IPS-NIHi11 (cell line): ENCODE results near the gene FAM120A.

ENCODE experiments used
- DNase-seq: peaks from one replicate; pipeline ENCODE4 v3.0.0; 2012; ENCODE audit warnings: mixed read lengths, low spot score

Gene FAM120A

DNA sequence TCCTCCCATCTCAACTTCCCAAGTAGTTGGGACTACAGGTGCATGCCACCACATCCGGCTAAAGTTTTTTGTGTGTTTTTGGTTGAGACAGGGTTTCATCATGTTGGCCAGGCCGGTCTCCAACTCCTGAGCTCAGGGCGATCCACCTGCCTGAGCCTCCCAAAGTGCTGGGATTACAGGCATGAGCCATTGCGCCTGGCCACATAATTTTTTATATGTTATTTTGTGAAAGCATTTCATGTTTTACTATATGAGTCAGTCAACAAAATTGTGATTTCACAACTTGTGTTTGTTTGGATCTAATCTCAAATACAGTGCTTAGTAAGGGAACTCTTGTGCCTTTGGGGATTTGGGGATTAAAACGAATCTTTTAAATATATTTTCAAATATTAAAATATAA, 21.9 kb downstream of the FAM120A start:
- DNase-seq: no peak

DNA sequence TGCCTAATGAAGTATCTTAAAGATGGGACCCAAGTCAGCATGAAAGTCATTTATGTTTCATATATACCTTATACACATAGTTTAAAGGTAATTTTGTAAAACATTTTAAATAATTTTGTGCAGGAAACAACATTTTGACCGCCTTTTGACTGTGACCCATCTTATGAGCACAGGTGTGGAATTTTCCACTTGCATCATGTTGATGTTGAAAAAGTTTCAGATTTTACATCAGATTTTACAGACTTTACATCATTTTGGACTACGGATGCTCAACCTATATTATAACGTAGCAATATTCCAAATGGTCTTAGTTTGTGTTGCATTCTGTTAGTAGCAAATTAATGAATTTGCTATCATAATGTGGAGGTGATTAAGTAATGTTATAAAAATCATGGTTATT, 23.6 kb downstream of the FAM120A start:
- no peak for DNase-seq

DNA sequence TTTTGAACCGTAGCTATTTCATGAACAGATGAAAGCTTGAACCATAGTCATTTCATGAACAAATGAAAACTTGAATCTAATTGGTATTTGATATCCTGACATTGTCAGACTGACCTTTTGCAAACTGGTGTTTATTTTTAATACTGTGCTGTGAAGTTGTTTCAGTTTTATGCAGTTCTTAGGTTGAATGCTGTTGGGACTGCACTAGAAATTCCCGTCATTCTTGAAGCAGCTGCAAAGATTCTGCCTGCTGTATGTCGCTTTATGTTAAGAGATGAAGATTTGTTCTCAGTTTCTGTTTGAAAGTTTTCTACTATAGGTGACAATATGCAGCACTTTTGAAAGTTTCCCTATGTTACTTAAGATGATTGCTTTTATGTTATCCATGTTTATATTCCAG, 24.4 kb downstream of the FAM120A start:
- DNase-seq: no peak

DNA sequence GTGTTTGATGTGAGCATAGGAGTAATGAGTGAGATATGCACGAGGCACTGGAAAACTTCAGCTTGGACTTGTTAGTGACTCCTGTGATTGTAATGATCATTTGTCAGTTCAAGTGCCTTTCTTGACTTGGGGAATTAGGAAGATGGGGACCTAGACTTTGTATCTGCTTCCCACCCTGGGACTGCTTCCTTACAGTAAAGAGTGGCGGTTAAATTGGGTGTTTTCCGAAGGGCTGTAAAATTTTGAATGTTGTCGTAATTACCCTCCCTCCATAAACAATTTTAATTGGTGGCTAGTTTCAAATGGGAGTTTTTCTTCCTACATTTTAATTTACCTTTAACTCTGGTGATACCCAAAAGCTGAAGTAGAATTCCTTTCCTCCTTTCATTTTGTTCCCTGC, 25.4 kb downstream of the FAM120A start:
- DNase-seq: no peak

DNA sequence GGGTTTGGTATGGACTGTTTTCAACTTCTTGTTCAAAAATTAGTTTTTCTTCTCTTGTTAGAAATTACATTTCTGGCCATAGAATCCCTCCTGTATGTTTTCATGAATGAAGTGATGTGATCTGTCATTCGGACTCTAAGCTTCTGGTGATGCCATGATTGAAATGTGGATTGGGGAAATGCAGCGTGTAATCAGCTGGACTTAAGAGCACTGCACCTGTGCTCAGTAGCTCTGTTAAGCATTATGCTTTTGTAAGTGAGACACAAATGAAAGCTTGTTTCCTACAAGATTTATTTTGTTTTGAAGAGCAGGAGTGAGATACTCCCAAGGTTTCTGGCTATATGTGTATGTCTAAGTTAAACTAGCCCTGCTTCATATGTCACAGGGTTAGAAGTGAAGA, 25.9 kb downstream of the FAM120A start:
- no peak for DNase-seq

DNA sequence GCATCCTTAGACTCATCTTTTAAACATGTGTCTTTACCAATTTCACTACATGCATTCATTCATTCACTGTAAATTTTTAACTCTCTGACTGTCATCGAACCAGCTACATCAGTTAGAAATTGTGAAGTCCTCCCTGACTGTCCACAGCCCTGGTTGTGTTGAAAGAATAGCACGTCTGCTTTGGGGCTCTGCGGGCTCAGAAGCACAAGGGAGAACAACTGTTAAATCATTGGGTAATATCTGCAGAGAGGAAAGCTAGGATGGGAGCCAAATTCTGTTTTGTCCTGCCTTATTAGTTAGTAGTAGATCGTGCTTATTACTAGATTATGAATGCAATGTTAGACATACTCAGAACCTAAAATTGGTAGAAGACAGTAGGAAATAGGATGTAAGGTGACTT, 28.2 kb downstream of the FAM120A start:
- no peak for DNase-seq

DNA sequence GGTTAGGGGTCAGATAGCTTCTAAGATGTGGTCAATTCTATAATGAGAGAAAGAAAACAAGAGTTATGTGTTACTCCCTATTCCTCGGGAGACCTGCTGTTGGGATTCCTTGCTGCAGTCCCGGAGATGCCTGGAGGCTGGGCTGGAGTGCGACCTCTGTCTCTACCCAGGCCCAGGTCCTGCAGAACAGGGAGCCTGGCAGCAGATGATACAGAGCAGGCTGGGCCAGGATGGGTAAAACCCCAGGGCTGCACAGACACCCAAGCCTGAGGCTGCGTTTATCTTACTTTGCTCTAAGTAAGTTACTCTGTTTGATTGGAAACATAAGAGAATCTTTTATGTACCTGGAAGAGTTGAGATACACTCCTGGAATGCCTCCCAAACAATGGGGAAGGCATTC, 28.8 kb downstream of the FAM120A start:
- no peak for DNase-seq

DNA sequence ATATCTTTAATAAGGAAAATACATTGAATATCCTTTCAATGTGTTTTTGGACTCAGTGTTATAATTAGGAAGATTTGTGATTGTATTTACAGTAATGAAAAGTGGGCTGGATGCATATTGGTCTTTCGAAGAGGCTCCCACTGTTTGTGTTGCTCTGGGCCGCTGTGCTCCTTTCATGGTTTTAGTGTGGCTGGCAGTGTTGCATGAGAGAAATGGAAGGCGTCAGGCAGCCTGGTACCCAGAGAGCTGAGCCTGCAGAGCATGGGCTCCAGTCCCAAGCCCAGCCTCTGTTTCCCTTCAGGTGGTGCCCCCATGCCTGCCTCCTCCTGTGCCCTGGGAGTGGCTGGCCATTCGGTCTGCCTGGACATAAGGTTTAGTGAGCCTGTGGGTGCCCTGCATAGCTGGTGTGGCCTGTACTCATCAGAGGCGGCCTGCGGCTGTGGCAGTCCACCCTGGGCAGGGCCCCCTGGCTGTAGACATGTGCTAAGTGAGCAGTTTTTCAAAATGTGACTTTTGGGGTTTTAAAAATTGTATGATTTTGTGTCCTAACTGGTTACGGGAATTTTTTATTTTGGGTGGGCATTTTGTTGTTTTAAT, 29.3 kb downstream of the FAM120A start:
- DNase-seq: no peak

DNA sequence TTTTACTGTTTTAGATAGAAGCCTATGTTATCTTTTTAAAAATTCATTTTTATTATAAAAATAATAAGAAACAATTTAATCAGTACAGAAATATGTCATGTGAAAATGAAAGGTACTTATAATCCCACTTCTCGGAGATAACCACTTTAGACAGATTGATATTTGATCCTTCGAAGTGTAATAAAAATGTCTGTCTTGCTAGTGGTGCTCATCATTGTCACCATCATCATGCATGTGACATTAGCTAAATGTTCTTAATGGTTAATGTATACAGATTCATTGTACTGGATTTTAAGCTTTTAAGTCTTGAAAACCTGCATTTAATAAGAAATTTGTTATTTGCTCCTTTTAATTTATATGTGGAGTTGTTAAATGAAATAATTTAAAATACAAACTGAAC, 32.0 kb downstream of the FAM120A start:
- no peak for DNase-seq

DNA sequence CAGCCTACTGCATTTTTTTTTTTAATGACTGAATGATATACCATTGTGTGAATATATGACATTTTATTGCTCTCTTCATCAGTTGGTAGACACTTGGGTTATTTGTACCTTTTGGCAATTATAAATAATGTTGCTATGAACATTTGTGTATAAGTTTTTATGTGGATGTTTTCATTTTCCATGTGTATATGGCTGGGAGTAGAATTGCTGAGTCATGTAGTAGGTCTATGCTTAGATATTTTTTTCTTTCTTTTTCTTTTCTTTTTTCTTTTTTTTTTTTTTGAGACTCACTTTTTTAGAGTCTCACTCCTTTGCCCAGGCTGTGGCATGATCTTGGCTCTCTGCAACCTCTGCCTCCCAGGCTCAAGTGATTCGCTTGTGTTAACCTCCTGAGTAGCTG, 34.8 kb downstream of the FAM120A start:
- DNase-seq: no peak

DNA sequence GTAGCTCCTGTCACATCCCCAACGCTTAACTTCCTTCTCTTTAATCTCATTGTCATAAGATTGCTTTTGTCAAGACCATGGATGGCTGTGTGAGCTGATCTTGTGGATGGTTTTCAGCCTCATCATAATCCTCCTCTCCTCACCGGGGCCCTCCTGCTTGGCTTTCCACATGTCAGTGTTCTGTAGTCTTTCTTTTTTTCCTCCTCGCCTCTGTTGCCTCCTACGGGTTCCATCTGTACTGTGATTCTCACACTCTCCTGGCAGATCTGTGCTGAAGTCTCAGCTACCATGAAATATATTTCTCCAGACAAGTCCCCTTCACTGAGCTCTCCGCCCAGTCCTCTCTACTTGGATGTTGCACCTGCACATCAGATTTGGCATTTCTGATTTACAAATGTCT, 36.8 kb downstream of the FAM120A start:
- DNase-seq: no peak

DNA sequence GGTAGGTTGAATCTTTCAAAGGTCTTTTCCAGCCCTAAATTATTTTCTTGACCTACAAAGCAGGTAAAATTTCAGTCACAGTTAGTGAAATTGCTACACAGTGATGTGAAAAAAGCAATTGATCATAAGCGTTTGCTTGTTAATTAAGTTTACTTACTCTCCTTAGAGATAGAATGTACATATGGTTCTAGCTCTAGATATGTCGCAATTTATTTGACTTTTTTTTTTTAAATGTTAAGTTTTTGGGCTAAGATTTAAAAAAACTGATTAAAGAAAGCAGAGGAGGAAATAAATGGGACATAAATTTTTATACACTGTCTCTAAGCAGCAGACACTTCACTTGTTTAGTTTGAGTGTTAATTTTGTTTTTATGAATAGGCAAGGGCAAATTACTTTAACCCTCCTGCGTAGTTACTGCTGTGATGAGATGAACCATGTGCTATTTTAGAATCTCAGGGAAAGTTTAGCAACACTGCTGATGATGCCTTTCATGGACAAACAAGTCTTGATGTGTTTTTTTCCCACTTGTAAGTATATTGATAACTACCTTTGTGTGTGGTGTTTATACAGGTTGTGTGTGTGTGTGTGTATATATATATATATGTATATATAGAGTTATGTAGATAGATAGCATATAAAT, 40.2 kb downstream of the FAM120A start:
- no peak for DNase-seq

DNA sequence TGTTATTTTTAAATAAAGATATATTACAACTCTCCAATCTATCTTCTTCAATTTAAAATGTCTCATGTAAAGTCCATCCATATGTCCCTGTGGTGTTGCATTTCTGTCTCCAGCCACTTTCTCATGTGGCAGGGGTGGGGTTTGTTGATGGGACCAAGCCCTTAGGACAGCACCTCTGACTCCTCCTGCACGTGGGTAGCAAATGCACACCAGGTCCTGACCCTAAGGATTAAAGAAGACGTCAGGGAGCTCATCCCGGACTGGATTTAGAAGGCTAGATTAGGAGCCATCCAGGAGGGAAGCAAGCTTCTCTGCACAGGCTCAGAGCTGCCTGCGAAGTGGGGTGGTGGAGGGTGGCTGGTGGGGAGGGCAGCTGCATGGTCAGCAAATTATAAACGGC, 40.8 kb downstream of the FAM120A start:
- DNase-seq: no peak

DNA sequence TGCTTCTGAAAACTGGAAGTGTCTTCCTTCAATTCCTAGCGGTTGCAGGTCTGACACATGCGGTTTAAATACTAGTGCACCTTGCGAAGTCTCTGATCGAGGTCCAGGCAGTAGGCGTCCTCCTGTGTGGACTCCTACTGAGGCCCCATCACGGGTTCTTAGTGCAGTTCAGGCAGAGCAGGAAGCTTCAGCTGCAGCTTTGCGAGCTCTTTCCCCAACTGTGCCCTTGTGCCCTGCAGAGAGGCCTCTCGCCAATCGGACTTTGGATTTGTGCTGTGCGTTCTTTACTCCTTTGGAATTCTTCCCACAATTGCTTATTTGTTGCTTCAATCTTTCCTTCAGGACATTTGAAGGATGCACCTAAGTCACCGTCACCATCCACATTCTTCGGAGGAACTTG, 42.5 kb downstream of the FAM120A start:
- DNase-seq: no peak

DNA sequence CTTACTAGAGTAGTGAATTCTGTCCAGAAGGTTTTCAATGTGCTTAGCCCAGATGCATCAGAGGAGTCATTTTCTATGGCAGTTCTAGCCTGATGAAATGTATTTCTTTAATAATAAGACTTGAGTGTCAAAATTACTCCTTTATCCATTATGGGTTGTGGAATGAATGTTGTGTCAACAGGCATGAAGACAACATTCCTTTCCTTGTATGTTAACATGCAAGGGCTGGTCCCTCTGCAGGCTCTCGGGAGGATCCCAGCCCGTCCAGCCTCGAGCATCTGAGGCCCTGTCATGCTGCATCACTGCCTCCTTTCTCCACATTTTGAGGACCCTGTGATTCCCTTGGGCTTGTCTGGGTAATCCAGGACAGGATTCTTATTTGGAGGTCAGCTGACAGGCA, 44.8 kb downstream of the FAM120A start:
- DNase-seq: no peak

DNA sequence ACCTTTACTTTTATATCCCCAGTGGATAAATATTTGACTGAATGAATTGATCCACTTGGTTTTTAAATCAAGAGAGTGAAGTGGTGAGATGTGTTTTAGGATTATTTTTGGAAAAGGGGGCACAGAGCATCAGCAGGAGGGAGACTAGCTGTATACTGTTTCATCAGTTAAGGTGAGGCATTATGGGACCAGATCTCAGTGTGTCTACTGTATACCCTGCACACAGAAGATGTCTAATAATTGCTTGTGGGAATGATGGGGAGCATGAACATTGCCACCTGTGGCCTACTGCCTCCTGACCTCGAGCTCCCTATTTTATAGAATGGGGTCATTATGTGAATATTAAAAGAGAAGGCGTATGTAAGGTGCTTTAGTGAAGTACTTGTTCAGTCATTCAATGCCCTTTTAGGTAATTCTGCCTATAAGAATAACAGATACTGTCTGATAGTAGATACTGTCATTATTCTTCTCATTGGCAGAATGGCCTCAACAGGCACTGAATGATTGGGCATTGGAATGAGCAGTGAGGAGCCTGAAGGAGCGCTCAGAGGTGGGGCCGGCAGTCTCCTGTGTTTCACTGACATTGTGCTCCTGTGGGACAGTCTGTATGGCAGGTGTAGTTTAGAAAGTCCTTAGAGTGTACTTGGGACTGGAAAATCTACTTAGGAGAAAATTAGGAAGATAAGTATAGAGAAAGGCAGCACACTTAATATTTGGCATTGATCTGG, 49.2 kb downstream of the FAM120A start:
- DNase-seq: no peak

DNA sequence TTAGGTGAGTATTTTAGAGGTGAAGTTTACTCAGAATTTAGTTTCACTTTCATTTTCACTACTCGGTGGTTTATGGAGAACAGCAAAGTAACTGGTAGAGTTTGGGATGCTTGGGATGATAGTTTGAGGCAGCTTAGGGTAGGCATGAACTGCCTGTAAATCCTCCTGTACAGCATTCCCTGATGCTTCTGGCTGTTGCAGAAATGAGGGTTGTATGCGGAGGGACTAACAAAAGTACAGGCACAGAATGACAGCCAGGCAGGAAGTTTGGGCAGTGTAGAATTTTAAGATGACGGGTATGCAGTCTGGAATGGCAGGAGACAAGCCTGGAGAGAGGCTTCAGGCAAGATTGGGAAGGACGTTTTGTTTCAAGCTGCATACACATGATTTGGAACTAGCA, 49.9 kb downstream of the FAM120A start:
- no peak for DNase-seq

DNA sequence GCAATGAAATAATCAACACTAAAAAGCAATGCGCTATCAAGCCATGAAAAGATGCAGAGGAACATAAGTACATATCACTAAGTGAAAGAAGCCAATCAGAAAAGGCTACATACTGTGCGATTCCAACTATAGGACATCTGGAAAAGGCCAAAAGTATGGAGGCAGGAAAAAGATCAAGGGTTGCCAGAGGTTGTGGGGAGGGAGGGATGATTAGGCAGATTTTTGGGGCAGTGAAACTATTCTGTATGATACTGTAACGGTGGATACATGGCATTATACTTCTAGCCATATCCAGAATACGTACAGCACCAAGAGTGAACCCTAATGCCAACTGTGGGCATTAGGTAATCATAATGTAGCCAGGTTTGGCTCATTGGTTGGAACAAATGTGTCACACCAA, 51.9 kb downstream of the FAM120A start:
- DNase-seq: no peak

DNA sequence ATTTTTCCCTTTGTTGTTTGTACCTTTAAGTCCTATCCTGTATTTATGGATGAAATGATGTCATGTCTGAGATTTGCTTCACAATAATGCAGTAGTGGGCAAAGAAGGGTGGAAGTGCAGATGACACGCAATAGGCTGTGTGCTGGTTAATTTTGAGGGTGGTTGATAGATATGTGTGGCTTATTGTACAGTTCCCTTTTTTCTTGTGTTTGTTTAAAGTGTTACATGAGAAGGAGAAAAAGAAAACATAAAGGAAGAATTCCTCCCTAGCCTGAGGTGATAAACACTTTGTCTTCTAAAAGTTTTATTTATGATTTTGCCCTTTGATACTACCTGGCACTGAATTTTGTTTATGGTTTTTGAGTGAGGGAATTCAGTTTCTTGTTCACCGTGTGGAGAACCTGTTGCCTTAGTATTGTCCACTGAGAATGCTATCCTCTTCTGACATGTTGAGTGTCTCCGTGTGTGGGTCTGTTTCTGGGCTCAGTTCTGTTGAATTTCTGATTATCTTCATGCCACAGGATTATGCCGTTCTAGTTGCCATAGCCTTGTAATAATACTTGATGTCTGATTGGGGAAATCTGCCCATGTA, 54.2 kb downstream of the FAM120A start:
- no peak for DNase-seq

DNA sequence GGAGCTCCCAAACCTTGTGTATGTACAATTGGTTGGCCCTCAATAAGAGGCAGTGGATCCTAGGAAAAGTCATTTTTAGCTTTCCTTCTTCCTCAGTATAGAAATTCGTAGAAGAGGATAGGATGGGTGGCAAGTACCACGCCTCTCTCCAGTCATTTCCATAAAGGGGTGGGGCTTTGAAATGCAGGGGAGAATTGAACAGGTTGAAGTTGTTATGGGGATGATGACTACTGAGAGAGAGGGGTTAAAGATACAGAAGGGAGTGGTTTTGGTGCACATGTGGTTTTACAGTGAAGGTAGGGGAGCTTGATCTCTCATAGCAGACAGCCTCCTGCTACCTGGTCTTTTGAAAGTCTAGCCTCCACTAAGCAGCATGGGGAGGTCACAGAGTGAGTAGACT, 56.3 kb downstream of the FAM120A start:
- DNase-seq: no peak

DNA sequence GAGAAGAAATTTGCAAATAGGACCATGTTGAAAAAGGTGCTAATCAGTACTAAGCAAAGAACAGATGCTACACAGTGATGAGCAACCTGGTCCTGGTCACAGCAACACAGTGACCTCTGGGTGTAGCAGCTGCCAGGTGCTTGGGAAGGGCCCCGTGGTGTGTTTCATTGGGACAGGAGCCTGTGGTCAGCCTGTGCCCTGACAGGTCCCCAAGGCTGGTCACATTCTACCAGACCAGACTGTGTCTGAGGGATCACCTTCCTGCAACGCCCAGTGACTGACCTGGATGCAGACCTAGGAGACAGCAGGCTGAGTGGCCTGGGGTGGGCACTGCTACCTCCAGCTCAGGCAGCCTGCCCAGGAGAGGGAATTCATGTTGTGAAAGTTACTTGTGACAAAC, 56.7 kb downstream of the FAM120A start:
- DNase-seq: no peak

DNA sequence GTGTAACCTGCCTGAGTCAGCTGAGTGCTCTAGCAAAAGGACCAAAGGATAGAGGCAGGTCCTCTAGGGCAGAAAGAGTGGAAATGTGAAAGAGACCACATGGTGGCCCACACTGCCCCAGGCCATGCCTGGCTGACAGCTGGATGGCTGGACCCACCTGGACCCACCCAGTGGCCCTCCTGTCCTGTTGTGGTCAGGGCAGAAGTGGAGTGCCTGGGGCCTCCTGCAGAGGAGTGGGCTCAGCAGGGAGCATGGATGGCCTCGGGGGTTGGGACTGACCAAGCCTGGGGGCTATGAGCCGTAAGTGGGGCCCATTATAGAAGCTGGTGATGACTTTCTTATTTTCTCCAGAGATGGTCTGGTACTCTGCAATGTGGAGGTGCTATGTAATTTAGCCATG, 57.6 kb downstream of the FAM120A start:
- no peak for DNase-seq

DNA sequence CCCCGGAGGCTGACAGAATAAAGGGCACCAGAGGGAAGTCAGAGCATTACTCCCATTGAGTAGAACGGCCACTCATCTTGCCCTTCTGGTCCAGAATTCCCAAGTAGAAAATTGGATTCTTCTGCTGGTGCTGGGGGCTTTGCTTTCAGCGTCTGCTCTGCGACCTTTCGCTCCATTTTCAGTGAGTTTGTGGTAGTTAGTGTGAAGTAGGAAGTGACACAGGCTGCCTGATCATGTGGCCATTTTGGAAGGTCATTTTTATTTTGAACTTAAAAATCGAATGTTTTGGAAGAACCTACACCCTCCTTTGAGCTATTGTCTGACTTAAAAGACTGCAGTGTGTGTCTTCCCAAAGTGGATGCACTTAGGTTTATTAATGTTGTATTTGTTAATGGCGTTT, 58.6 kb downstream of the FAM120A start:
- no peak for DNase-seq
